Measurements from ENCODE around the gene ARID1B.

The ARID1B gene

GRCh38 chr6:157240059-157240959 lies 463.1 kb downstream of the ARID1B start:
- Histone ChIP-seq H3K27me3 (ENCODE audit: control insufficient read depth in 5 of 5, insufficient read depth in 4 of 5, low read length in 5 of 5) (peaks cover 0 to 20% (median 5%) of the 10 kb centered on the region in 5 donors), H3K9me3 (ENCODE audit: control insufficient read depth in 5 of 5, low read length in 5 of 5) (peaks cover 0 to 3% (median 0%) of the 10 kb centered on the region in 5 donors), H3K4me3 (ENCODE audit: low read depth in 1 of 5, low read length in 5 of 5) (peak overlapping the region; percentile 23 to 48 (median 41)), H3K36me3 (ENCODE audit: control insufficient read depth in 5 of 5, insufficient read depth in 5 of 5, low read length in 5 of 5) (no peaks in the 10 kb centered on the region), H3K27ac (ENCODE audit: low read depth, low read length) (peak overlapping the region; percentile 29), H3K4me1 (ENCODE audit: control insufficient read depth in 5 of 5, insufficient read depth in 5 of 5, low read length in 5 of 5) (peaks cover 1 to 40% (median 37%) of the 10 kb centered on the region in 5 donors), H3K9ac (ENCODE audit: low read length in 5 of 5) (no peak overlapping the region)

GRCh38 chr6:157240960-157241311 lies 463.8 kb downstream of the ARID1B start:
- H3K36me3 ChIP-seq (ENCODE audit: control insufficient read depth in 5 of 5, insufficient read depth in 5 of 5, low read length in 5 of 5) = no peaks in the 10 kb centered on the region
- peaks cover 1 to 40% (median 37%) of the 10 kb centered on the region in 5 donors for H3K4me1 ChIP-seq (ENCODE audit: control insufficient read depth in 5 of 5, insufficient read depth in 5 of 5, low read length in 5 of 5)
- H3K9me3 ChIP-seq (ENCODE audit: control insufficient read depth in 5 of 5, low read length in 5 of 5) = peaks cover 0 to 3% (median 0%) of the 10 kb centered on the region in 5 donors
- no peak overlapping the region for H3K4me3 ChIP-seq (ENCODE audit: low read depth in 1 of 5, low read length in 5 of 5)
- peaks cover 0 to 13% (median 3%) of the 10 kb centered on the region in 5 donors for H3K27me3 ChIP-seq (ENCODE audit: control insufficient read depth in 5 of 5, insufficient read depth in 4 of 5, low read length in 5 of 5)
- H3K27ac ChIP-seq (ENCODE audit: low read depth, low read length) = no peak overlapping the region
- no peak overlapping the region for H3K9ac ChIP-seq (ENCODE audit: low read length in 5 of 5)

- H3K4me3 ChIP-seq (ENCODE audit: low read depth in 1 of 5, low read length in 5 of 5) = no peak overlapping the region
- no peaks in the 10 kb centered on the region for H3K36me3 ChIP-seq (ENCODE audit: control insufficient read depth in 5 of 5, insufficient read depth in 5 of 5, low read length in 5 of 5)
- peaks cover 1 to 41% (median 36%) of the 10 kb centered on the region in 5 donors for H3K4me1 ChIP-seq (ENCODE audit: control insufficient read depth in 5 of 5, insufficient read depth in 5 of 5, low read length in 5 of 5)
- H3K27ac ChIP-seq (ENCODE audit: low read depth, low read length) = no peak overlapping the region
- H3K9me3 ChIP-seq (ENCODE audit: control insufficient read depth in 5 of 5, low read length in 5 of 5) = peaks cover 0 to 3% (median under 1%) of the 10 kb centered on the region in 5 donors
- H3K9ac ChIP-seq (ENCODE audit: low read length in 5 of 5) = no peak overlapping the region
- peaks cover 0 to 8% (median 0%) of the 10 kb centered on the region in 5 donors for H3K27me3 ChIP-seq (ENCODE audit: control insufficient read depth in 5 of 5, insufficient read depth in 4 of 5, low read length in 5 of 5)
These were observed 465.6 kb downstream of the ARID1B start for GRCh38 chr6:157242791-157243190.

- Histone ChIP-seq H3K27me3 (ENCODE audit: control insufficient read depth in 5 of 5, insufficient read depth in 4 of 5, low read length in 5 of 5) (peaks cover 0 to 2% (median 0%) of the 10 kb centered on the region in 5 donors), H3K36me3 (ENCODE audit: control insufficient read depth in 5 of 5, insufficient read depth in 5 of 5, low read length in 5 of 5) (no peaks in the 10 kb centered on the region), H3K4me3 (ENCODE audit: low read depth in 1 of 5, low read length in 5 of 5) (no peak overlapping the region), H3K9me3 (ENCODE audit: control insufficient read depth in 5 of 5, low read length in 5 of 5) (peaks cover 0 to 8% (median 3%) of the 10 kb centered on the region in 5 donors), H3K9ac (ENCODE audit: low read length in 5 of 5) (no peak overlapping the region), H3K27ac (ENCODE audit: low read depth, low read length) (no peak overlapping the region), H3K4me1 (ENCODE audit: control insufficient read depth in 5 of 5, insufficient read depth in 5 of 5, low read length in 5 of 5) (peaks cover 1 to 41% (median 36%) of the 10 kb centered on the region in 5 donors)
These were observed 467.0 kb downstream of the ARID1B start for GRCh38 chr6:157244175-157244574.

- H3K4me1 ChIP-seq (ENCODE audit: control insufficient read depth in 5 of 5, insufficient read depth in 5 of 5, low read length in 5 of 5) = peaks cover 1 to 41% (median 35%) of the 10 kb centered on the region in 5 donors
- no peaks in the 10 kb centered on the region for H3K27me3 ChIP-seq (ENCODE audit: control insufficient read depth in 5 of 5, insufficient read depth in 4 of 5, low read length in 5 of 5)
- peaks cover 0 to 8% (median 3%) of the 10 kb centered on the region in 5 donors for H3K9me3 ChIP-seq (ENCODE audit: control insufficient read depth in 5 of 5, low read length in 5 of 5)
- H3K9ac ChIP-seq (ENCODE audit: low read length in 5 of 5) = no peak overlapping the region
- H3K27ac ChIP-seq (ENCODE audit: low read depth, low read length) = no peak overlapping the region
- H3K36me3 ChIP-seq (ENCODE audit: control insufficient read depth in 5 of 5, insufficient read depth in 5 of 5, low read length in 5 of 5) = no peaks in the 10 kb centered on the region
- H3K4me3 ChIP-seq (ENCODE audit: low read depth in 1 of 5, low read length in 5 of 5) = no peak overlapping the region
These were observed 467.6 kb downstream of the ARID1B start for GRCh38 chr6:157244780-157245179.

GRCh38 chr6:157245436-157245835 lies 468.3 kb downstream of the ARID1B start:
- Histone ChIP-seq H3K4me3 (ENCODE audit: low read depth in 1 of 5, low read length in 5 of 5) (no peak overlapping the region), H3K9ac (ENCODE audit: low read length in 5 of 5) (no peak overlapping the region), H3K4me1 (ENCODE audit: control insufficient read depth in 5 of 5, insufficient read depth in 5 of 5, low read length in 5 of 5) (peaks cover under 1 to 35% (median 28%) of the 10 kb centered on the region in 5 donors), H3K27ac (ENCODE audit: low read depth, low read length) (no peak overlapping the region), H3K36me3 (ENCODE audit: control insufficient read depth in 5 of 5, insufficient read depth in 5 of 5, low read length in 5 of 5) (no peaks in the 10 kb centered on the region), H3K27me3 (ENCODE audit: control insufficient read depth in 5 of 5, insufficient read depth in 4 of 5, low read length in 5 of 5) (no peaks in the 10 kb centered on the region), H3K9me3 (ENCODE audit: control insufficient read depth in 5 of 5, low read length in 5 of 5) (peaks cover 0 to 8% (median 3%) of the 10 kb centered on the region in 5 donors)

- Histone ChIP-seq H3K27ac (ENCODE audit: low read depth, low read length) (no peak overlapping the region), H3K9me3 (ENCODE audit: control insufficient read depth in 5 of 5, low read length in 5 of 5) (peaks cover 0 to 8% (median 3%) of the 10 kb centered on the region in 5 donors), H3K4me1 (ENCODE audit: control insufficient read depth in 5 of 5, insufficient read depth in 5 of 5, low read length in 5 of 5) (peaks cover 0 to 29% (median 25%) of the 10 kb centered on the region in 5 donors), H3K27me3 (ENCODE audit: control insufficient read depth in 5 of 5, insufficient read depth in 4 of 5, low read length in 5 of 5) (no peaks in the 10 kb centered on the region), H3K4me3 (ENCODE audit: low read depth in 1 of 5, low read length in 5 of 5) (no peak overlapping the region), H3K9ac (ENCODE audit: low read length in 5 of 5) (no peak overlapping the region), H3K36me3 (ENCODE audit: control insufficient read depth in 5 of 5, insufficient read depth in 5 of 5, low read length in 5 of 5) (no peaks in the 10 kb centered on the region)
These were observed 469.0 kb downstream of the ARID1B start for GRCh38 chr6:157246048-157246630.

GRCh38 chr6:157246771-157247484 lies 469.8 kb downstream of the ARID1B start:
- Histone ChIP-seq H3K9ac (ENCODE audit: low read length in 5 of 5) (no peak overlapping the region), H3K4me3 (ENCODE audit: low read depth in 1 of 5, low read length in 5 of 5) (no peak overlapping the region), H3K27me3 (ENCODE audit: control insufficient read depth in 5 of 5, insufficient read depth in 4 of 5, low read length in 5 of 5) (peaks cover 0 to under 1% (median 0%) of the 10 kb centered on the region in 5 donors), H3K4me1 (ENCODE audit: control insufficient read depth in 5 of 5, insufficient read depth in 5 of 5, low read length in 5 of 5) (peaks cover 0 to 29% (median 25%) of the 10 kb centered on the region in 5 donors), H3K36me3 (ENCODE audit: control insufficient read depth in 5 of 5, insufficient read depth in 5 of 5, low read length in 5 of 5) (no peaks in the 10 kb centered on the region), H3K27ac (ENCODE audit: low read depth, low read length) (no peak overlapping the region), H3K9me3 (ENCODE audit: control insufficient read depth in 5 of 5, low read length in 5 of 5) (peaks cover 0 to 8% (median 3%) of the 10 kb centered on the region in 5 donors)

GRCh38 chr6:157248264-157248663 lies 471.1 kb downstream of the ARID1B start:
- H3K9me3 ChIP-seq (ENCODE audit: control insufficient read depth in 5 of 5, low read length in 5 of 5) = peaks cover 0 to 8% (median 3%) of the 10 kb centered on the region in 5 donors
- H3K4me3 ChIP-seq (ENCODE audit: low read depth in 1 of 5, low read length in 5 of 5) = no peak overlapping the region
- H3K36me3 ChIP-seq (ENCODE audit: control insufficient read depth in 5 of 5, insufficient read depth in 5 of 5, low read length in 5 of 5) = no peaks in the 10 kb centered on the region
- no peak overlapping the region for H3K27ac ChIP-seq (ENCODE audit: low read depth, low read length)
- peaks cover 0 to 29% (median 25%) of the 10 kb centered on the region in 5 donors for H3K4me1 ChIP-seq (ENCODE audit: control insufficient read depth in 5 of 5, insufficient read depth in 5 of 5, low read length in 5 of 5)
- H3K9ac ChIP-seq (ENCODE audit: low read length in 5 of 5) = no peak overlapping the region
- peaks cover 0 to 2% (median 0%) of the 10 kb centered on the region in 5 donors for H3K27me3 ChIP-seq (ENCODE audit: control insufficient read depth in 5 of 5, insufficient read depth in 4 of 5, low read length in 5 of 5)

All from subcutaneous abdominal adipose tissue (tissue), 5 donors.